Stimulated activated CD8-positive, alpha-beta memory T cell treated with anti-CD3 and anti-CD28 coated beads, Interleukin-4, amount 100 ng/mL, for 4 hours (primary cell): ENCODE measurements around the gene AKR1B1.

Experiments
- DNase-seq, 2 donors: peaks; one replicate each; pipeline ENCODE4 v3.0.0-alpha.2; 2020; ENCODE audit warnings: low read depth in 2 of 2, low spot score in 1 of 2

Gene AKR1B1

DNA sequence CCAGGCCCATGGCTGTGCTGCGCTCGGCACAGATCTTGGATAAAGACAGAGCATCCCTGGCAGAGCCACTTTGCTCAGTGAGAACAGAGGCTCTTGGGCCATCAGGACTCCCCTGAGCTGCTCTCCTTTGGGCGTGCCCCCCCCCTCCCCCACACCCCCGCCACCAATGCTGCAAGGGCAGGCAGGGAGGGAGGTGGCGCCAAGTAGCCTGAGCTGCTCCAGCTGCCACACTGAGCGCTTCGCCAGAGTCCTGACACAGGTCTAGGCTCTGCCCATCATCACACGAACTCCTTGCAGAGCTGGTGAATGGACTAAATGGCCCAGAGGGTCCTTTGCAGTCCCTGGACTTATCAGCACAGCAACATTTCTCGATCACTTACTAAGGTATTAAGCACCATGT, 12.5 kb downstream of the AKR1B1 start:
- DNase-seq, result no peak

DNA sequence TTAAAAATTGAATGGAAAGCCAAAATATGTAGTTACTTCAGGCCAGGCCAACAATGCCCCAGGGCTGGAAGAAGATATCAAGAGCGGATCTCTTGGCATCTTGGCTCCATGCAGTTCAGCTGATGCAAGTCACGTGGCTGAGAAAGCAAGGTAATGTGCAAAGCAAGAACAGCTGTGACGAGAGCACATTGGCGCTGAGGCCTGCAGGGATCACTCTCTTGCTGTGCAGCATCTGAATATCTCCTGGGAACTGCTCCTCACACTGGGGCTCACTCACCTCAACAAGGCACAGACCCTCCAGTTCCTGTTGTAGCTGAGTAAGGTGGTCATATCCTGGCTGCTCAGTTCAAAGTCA, 14.0 kb downstream of the AKR1B1 start:
- DNase-seq, result no peak

DNA sequence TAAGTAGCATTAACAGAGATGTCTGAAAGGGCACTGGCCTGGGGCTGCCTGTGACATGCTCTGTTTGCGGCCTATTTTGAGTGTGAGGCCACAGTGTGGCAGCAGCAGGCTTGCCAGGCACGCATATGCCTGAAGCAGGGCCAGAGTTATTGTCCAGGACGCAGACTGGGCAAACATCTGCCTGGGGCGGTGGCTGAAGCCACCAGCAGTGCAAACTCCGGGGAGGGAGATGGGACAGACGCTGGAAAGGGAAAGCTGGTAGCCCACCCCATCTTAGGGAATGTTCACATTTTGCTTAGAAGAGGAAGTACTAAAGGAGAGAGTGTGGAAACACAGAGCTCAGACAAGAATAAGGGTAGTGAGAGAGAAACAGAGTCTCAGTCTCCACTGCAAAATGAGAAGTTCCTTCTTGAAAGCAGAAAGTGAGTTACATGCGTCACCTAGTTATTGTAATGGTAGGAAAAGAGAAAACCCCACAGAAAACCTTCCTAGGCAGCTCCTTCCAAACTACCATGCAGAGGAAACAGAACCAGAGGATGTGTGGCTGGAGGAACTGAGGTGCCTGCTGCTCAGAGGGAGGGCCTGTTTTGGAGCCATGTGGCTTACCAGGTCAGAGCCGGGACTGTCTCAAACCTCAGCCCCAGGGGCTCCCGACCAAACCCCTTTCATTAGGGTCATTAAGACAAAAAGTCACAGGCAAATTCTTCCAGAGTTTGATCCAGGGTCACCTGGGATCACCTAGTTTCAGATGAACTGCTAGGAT, 14.5 kb downstream of the AKR1B1 start:
- no peak for DNase-seq

DNA sequence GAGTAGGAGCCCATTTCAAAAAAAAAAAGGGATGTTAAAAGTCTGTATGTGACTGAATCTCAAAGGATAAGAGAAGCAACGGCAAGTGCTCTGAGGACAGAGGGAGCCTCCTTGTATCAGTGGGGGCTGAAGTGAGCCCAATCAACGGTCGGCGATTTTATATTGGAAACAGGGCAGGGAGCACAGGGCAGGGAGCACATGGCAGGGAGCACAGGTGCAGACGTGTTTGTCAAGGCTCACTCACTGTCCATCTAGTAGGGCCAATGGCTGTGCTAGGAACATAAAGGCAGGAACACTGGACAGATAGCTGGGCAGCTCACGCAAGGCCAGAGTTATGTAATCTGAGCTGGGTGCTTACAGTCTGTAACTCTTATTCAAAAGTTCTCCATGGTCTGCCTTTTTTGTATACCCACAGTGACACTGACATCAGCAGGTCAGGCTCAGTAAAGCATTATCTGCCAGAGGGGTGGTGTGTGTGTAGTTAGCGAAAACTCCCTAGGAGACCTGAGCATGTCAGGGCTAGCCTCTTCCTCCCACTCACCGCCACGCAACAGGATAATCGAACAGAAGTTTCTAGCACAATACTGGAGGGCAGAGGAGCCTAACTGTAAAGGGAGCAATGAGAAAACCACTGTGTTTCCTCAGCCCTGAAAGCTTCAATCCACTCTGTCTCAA, 15.4 kb downstream of the AKR1B1 start:
- DNase-seq, result no peak

DNA sequence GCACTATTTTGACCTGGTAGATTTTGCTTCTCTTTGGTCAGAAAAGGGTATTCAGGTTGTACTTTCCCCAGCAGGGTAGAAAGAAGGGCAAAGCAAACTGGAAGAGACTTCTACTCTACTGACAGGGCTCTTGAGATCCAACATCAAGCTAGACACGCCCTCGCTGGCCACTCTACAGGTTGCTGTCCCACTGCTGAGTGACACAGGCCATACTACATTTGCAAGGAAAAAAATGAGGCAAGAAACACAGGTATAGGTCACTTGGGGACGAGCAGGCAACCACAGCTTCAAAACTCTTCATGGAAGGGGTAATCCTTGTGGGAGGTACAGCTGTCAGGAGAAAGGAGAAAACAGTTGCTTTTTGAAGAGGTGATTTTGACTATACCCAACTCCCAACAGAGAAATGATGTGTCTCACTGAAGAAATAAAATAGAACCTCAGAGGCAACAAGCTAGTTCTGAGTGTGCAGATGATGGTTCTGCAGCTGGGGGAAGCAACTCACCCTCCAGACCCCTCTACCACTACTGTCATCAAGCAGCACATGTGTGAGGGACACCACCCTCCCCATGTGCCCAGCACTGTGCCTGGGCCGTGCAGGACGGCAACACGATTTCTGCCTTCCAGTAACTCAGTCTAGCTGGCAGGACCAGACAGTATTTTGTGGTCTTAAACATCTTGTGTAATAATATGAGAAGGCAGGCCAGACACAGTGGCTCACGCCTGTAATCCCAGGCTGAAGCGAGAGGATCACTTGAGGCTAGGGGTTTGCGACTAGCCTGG, 16.3 kb downstream of the AKR1B1 start:
- no peak for DNase-seq

DNA sequence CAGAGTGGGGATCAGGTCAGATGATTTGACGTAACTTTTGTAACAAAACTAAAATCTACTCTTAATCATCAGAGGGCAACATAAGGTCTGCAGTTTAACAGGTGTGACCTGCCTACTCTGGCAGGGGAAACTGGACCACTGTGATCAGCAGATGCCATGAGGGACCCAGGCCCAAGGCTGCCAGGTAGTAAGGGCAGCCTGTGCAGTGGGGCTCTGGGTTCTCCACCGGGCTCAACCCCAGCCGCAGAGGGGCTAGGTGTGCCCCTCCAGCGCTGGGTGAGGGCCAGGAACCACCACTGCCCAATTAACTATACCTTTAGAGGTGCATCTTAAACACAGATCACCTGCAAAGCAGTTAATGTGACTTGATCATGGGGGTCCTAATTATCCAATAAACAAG, 17.6 kb downstream of the AKR1B1 start:
- no peak for DNase-seq

DNA sequence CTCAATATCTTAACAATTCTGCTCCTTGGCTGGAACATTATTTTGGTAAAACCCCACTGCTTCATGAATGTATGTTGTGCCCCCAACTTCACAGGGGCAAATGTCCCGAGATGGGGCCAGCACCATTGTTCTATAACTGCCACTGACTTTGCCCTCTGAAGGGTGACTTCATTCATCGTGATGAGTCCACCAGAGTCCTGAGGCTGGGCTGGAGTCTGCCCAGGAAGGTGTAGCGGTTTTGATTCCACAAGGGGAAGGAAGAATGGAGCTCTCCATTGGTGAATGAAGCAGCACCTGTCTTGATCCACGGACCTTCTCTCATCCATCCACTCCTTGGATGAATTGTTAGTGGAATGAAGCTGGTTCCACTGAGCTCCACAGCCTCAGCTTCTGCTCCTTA, 18.4 kb downstream of the AKR1B1 start:
- no peak for DNase-seq

DNA sequence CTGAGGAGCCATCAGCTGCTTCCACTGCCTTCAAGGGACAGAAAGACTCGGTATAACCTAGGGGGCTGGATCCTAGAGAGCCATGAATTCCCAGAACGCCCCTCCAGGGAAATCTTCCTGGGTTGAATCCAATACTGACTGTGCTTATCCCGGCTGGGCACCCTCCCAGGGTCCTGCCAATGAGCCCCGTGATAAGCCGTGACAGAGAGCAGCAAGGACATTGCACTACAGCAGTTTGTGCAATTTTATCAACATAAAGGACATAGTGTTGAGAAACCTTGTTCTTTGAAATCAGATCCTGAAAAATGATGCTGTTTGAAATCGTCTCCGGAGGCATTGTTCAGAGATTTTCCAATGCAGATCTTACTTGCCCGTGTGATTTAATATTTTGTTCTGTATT, 18.8 kb downstream of the AKR1B1 start:
- DNase-seq, result no peak

DNA sequence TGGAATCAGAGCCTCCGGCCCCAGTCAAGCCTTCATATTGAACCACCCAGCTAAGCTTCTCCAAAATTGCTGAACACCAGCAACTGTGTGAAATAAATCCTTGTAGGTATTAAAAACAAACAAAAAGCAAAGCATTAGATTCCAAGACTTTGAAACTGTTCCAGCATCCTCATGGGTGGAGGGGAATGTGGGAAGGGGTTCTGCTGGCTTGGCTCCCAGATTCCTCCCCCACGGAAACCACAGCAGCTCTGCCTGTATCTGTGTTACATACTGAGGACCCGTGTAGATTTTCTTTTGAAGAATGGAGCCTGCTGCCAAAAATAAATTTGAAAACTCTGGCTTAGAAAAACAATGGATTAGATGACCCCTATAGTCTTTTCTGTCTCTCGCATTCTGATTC, 20.0 kb downstream of the AKR1B1 start:
- no peak for DNase-seq

DNA sequence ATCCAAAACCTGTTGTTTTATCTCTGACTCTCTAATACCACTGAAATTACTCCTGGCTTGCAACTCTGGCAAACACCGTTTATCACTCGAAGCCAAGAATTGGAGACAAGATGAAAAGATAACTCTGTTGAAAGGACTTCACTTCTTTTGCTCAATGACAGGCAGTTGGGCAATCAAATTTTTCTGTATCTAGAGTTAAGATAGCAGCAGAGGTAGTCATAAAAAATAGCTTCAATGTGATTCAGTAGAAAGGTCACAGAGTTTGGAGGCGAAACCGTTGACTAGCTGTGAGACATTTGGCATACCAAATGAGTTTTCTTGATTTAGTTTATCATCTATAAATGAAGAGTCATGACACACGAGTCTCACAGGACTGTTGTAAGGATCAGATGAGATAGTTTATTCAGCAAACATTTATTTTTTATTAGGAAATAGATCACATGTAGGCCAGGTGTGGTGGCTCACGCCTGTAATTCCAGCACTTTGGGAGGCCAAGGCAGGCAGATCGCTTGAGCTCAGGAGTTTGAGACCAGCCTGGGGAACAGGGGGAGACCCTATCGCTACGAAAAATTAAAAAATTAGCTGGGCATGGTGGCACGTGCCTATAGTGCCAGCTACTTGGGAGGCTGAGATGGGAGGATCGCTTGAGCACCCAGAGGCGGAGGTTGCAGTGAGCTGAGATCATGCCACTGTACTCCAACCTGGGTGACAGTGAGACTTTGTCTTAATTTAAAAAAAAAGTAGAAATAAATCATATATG, 23.6 kb downstream of the AKR1B1 start:
- no peak for DNase-seq

DNA sequence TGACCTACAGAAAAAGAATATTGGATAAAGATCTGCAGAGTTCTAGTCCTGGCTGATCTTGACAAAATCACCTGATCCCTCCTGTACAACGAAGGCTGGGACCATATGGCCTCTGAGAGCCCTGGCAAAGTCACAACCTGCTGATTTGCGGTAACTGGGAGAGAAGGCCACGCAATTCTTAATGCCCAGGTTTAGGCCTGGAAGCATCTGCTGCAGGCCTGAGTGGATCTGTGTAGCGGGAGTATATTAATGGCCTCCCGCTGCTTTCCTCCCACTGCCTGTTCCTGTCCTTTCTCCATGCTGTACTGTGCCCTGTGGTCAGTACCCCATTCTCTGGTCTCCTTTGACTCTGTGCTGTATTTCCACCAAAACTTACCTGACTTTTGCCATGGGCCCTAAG, 24.2 kb downstream of the AKR1B1 start:
- DNase-seq, result no peak

DNA sequence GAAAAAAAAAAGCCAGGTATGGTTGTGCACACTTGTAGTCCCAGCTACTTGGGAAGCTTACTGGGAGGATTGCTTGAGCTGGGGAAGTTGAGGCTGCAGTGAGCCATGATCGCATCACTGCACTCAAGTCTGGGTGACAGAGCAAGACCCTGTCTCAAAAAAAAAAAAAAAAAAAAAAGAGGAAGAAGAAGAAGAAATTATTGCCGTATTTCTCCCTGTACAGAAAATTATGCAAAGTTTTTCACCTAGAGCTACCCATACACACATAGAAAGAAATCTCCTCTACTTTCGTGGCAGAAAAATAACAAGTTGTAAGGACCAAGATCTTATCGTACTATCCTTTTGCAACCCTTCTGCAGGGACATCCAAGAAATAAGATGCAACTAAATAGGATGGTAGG, 25.5 kb downstream of the AKR1B1 start:
- no peak for DNase-seq

DNA sequence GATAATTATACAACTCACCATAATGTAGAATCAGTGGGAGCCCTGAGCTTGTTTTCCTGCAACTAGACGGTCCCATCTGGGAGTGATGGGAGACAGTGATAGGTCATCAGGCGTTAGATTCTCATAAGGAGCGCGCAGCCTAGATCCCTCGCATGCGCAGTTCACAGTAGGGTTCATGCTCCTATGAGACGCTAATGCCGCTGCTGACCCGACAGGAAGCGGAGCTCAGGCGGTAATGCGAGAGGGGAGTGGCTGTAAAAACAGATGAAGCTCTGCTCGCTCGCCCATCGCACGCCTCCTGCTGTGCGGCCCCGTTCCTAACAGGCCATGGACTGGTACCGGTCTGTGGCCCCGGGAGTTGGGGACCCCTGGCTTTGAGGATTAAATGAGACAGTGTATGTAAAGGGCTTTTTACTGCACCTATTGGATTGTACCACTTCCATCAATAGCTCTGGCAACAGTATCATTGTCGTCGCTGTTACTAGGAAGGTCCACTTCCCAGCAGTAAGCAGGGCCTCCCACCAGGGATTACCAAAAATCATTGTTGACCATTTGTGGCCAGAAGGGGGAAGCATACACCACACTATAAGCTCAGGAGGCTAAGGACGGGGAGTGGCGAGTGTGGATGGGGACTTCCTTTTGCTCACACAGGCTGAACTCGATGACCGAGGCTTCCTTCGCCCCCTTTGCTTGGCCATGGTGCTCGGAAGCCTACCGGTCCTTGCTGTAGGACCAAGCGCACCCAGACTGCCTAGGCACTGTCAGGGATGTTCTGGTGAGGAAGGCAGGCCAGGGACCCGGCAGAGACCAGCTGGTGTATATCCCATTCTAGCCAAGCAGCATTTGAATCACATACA, 26.4 kb downstream of the AKR1B1 start:
- DNase-seq, result peak; percentile 28 to 53

DNA sequence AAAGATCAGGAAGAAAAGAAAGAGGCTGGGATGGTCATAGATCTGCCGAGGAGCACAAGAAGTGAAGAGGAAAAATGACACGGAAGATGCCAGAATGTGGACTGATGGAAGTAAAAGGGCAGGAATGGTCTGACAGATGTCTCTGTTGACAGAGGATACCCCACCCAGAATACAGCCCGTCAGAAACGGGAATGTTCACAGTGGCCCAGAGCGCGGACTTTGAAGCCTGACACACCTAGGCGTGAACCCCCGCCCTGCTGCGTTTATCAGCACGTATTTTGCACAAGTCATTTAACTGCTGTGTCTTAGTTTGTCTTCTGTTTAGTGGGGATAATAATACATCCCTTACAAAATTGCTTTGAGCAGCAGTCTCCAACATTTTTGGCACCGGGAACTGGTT, 27.1 kb downstream of the AKR1B1 start:
- DNase-seq, result no peak

DNA sequence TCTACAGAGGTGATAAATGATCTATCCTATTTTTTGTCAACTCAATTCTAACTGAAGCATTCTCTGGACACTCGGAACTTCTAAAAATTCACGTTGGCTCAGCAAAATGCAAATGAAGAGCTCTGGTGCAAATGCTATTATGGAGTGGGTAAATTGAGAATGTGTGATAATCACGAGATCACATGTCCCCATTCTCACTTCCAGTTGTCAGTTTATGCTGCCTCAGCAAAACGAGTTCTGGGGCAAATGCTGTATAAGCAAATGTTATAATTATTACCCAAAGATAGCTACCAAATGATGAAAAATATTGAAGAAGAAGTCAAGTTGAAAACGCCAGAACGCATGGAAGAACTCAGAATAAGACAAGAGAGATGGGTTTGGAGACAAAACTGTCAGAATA, 29.4 kb downstream of the AKR1B1 start:
- no peak for DNase-seq

DNA sequence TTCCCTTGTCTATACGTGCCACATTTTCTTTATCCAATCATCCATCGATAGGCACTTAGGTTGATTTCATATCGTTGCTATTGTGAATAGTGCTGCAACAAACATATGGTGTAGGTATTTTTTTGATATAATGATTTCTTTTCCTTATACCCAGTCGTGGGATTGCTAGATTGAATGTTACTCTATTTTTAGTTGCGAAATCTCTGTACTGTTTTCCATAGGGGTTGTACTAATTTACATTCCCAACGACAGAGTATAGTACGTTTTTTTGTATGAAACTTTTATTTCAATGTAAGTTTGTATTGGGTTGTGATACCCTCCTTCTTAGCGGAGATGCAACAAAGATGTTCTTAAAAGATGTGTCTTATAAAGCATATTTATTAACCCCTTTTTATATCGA, 30.0 kb downstream of the AKR1B1 start:
- no peak for DNase-seq

DNA sequence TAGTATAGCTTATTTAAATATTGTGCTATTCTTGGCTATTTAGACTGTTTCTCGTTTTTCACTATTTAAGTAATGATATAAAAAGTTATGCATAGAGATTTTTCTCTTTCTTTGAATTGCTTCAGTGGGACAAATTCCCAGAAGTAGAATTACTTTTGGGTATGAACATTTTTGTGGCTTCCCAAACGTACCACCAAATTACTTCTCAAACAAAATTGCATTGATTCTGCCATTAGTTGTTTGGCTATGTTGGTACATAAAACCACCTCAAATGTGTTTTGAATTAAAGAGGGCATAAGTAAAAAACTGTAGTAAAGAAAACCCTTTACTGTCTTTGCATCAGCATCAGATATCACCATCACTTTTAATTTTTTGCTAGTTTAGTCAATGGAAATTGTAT, 31.0 kb downstream of the AKR1B1 start:
- DNase-seq, result no peak

DNA sequence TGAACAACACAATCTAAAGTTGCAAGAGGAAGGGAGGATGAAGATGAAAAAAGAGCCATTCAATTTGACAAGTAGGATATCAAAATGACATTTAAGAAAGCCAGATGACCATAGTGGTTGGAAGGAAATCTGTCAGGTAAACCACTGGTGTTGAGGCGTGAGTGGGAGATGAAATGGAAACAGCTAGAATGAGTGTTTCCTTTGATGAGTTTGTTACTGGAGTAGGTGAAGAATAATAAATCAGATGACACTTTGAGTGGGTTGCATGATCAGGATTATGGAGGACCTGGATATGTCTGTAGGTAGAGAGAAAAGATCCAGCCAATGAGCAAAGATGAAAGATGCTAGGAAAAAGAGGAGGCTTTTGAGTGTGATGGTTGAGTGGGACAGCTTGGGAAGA, 33.1 kb downstream of the AKR1B1 start:
- DNase-seq, result no peak

DNA sequence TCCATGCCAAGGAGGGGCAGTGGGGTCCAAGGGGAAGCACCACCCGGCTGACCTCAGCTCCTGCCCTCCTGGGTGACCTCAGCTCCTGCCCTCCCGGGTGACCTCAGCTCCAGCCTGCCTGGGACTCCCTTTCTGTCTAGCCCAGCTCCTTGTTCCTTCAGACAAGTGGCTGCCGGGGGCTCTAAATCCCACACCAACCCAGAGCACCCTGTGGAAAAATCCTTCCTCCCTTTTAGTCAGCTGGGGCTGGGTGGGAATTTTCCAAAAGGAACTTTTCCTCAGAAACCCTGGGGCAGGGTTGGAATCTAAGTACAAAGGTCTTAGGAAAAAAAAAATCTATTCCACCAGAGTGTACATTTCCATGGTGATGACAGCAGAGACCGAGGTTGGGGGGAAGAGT, 36.3 kb downstream of the AKR1B1 start:
- no peak for DNase-seq

DNA sequence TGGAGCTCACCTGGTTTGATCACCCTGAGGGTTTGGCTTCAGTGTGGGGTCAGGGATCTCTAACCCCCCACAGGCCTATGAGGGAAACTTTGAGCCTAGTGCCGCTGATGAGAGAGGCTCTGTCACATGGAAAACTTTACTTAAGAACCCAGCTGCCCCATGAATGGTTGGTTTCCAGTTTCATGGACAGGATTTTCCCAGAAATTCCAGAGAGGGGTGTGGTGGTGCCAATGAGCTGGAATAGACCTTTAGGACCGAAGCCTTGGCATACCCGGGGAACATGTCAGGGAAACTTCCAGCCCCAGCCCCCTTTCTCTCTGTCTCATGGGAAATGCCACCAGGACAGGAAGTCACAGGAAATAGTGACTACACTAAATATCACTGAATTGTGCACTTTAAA, 36.9 kb downstream of the AKR1B1 start:
- DNase-seq, result no peak
